Esophagus muscularis mucosa (tissue), 4 donors: ENCODE measurements around the gene RFX3. TPM values are rescaled to one million over a fixed set of nuclear protein-coding genes. Genes with fewer than 3 reads are reported as not detected.

Experiments used
- DNase-seq: peaks from one replicate; pipeline ENCODE4 v3.0.0-alpha.2; 2017; ENCODE audit errors: extremely low spot score
- H3K27ac ChIP-seq, 4 donors: fragments of 200-600 bp; sonication (generic); replicated peaks in 1 of 4; 1 replicate in 3 of 4; 2 replicates in 1 of 4; pipeline ENCODE4 v1.5.1; 2016 to 2019; ENCODE audit warnings: mild to moderate bottlenecking in 1 of 4
- H3K27me3 ChIP-seq, 4 donors: fragments of 200-600 bp; sonication (generic); one replicate each; pipeline versions ENCODE4 v1.5.1 to v1.6.0; 2016 to 2019
- H3K36me3 ChIP-seq, 4 donors: fragments of 200-600 bp; sonication (generic); one replicate each; pipeline ENCODE4 v1.5.1; 2016 to 2019
- H3K4me1 ChIP-seq, 4 donors: fragments of 200-600 bp; sonication (generic); one replicate each; pipeline ENCODE4 v1.5.1; 2016 to 2019
- H3K4me3 ChIP-seq, 4 donors: fragments of 200-600 bp; sonication (generic); 1 replicate in 2 of 4; 2 replicates in 2 of 4; pipeline ENCODE4 v1.5.1; 2016 to 2019; ENCODE audit warnings: mild to moderate bottlenecking in 4 of 4, moderate library complexity in 1 of 4
- H3K9me3 ChIP-seq, 4 donors: fragments of 200-600 bp; sonication (generic); 1 replicate in 3 of 4; 2 replicates in 1 of 4; pipeline ENCODE4 v1.5.1; 2016 to 2019
- CTCF ChIP-seq, 3 experiments: fragments of 200-600 bp in 2 of 3; fragments of 450-650 bp in 1 of 3; sonication (generic) in 2 of 3; IDR thresholded peaks; one replicate each; pipeline ENCODE4 v1.5.1; 2017 to 2019; ENCODE audit warnings: antibody characterized with exemption in 3 of 3, mild to moderate bottlenecking in 2 of 3, moderate library complexity in 1 of 3
- EP300 ChIP-seq: sonication (generic); formaldehyde crosslinking; IDR thresholded peaks from one replicate; pipeline ENCODE4 v1.6.1; 2017; ENCODE audit warnings: antibody characterized with exemption
- POLR2A ChIP-seq: fragments of 450-650 bp; IDR thresholded peaks from one replicate; pipeline ENCODE4 v1.6.1; 2017; ENCODE audit warnings: antibody characterized with exemption, moderate library complexity, mild to moderate bottlenecking, low read depth
- POLR2AphosphoS5 ChIP-seq, 2 donors: sonication (generic); formaldehyde crosslinking; IDR thresholded peaks; one replicate each; pipeline ENCODE4 v1.6.1; 2017; ENCODE audit warnings: antibody characterized with exemption in 2 of 2
- WGBS: methylation state at CpG from one replicate; pipeline ENCODE4 v1.1.5; 2018; 5-methylcytosine and 5-hydroxymethylcytosine counted together
- intact Hi-C: fragments of 100-400 bp; cut with DNase I; formaldehyde crosslinking; loops from one replicate; pipeline ENCODE4 v1.15.1; 2023
- total RNA-seq, 4 donors: library from RNA; depleted of rRNA; stranded (reverse); fragments of >200 nt; gene quantifications; one replicate each; pipeline versions ENCODE4 v1.1.0 to v1.2.1, GENCODE V29; 2016

RFX3 gene
- total RNA-seq, 4 donors from 2014 or later, result 4.5 to 7.9 (median 5.5) TPM

- intact Hi-C loops, result loop anchor here (5.0 kb wide), 2 partner anchors 307 to 322 kb away; no protein-coding TSS in a partner anchor
- 90% methylated on average over 4 of the region's 4 CpGs for WGBS
Measured at GRCh38 chr9:3179711-3180110, 346.1 kb downstream of the RFX3 start.

GRCh38 chr9:3177936-3178335 is 347.9 kb downstream of the RFX3 start:
- TF ChIP-seq POLR2A, result no peak
- no peak for TF ChIP-seq EP300
- TF ChIP-seq CTCF (IDR thresholded peaks at IDR 0.05), result no peak
- TF ChIP-seq POLR2AphosphoS5 (IDR thresholded peaks at IDR 0.05), result no peak
- H3K27ac ChIP-seq, result no peak overlapping the region
- WGBS, result 76% methylated on average over 1 of the region's 1 CpG
- peaks cover 2 to 15% (median 14%) of the 10 kb centered on the region in 4 donors for H3K4me1 ChIP-seq
- no peaks in the 10 kb centered on the region for H3K9me3 ChIP-seq
- no peak overlapping the region for H3K4me3 ChIP-seq
- no peak for DNase-seq
- intact Hi-C loops, result no loop called here
- no peaks in the 10 kb centered on the region for H3K36me3 ChIP-seq
- peaks cover 0 to 18% (median 0%) of the 10 kb centered on the region in 4 donors for H3K27me3 ChIP-seq

More at GRCh38 chr9:3179711-3180110, 346.1 kb downstream of the RFX3 start:
- TF ChIP-seq EP300 (no peak), POLR2AphosphoS5 (IDR thresholded peaks at IDR 0.05) (no peak), CTCF (IDR thresholded peaks at IDR 0.05) (no peak), POLR2A (no peak)
- DNase-seq, result no peak
- H3K36me3 ChIP-seq, result no peaks in the 10 kb centered on the region
- H3K27me3 ChIP-seq, result peaks cover 0 to 18% (median 0%) of the 10 kb centered on the region in 4 donors
- no peak overlapping the region for H3K27ac ChIP-seq
- H3K9me3 ChIP-seq, result no peaks in the 10 kb centered on the region
- H3K4me3 ChIP-seq, result no peak overlapping the region
- peaks cover 2 to 15% (median 14%) of the 10 kb centered on the region in 4 donors for H3K4me1 ChIP-seq

- peak; percentile 60 for DNase-seq
Measured at GRCh38 chr9:3177146-3177761, 348.5 kb downstream of the RFX3 start.

GRCh38 chr9:3173374-3173773 is 352.4 kb downstream of the RFX3 start:
- H3K27ac ChIP-seq, result no peak overlapping the region

More at GRCh38 chr9:3177146-3177761, 348.5 kb downstream of the RFX3 start:
- 80% methylated on average over 4 of the region's 4 CpGs for WGBS
- H3K9me3 ChIP-seq, result no peaks in the 10 kb centered on the region
- TF ChIP-seq CTCF (IDR thresholded peaks at IDR 0.05) (no peak), POLR2AphosphoS5 (IDR thresholded peaks at IDR 0.05) (no peak), EP300 (no peak), POLR2A (no peak)
- H3K27ac ChIP-seq, result no peak overlapping the region
- peaks cover 0 to 18% (median 0%) of the 10 kb centered on the region in 4 donors for H3K27me3 ChIP-seq
- H3K36me3 ChIP-seq, result no peaks in the 10 kb centered on the region
- intact Hi-C loops, result no loop called here
- H3K4me3 ChIP-seq, result no peak overlapping the region
- peaks cover 2 to 15% (median 14%) of the 10 kb centered on the region in 4 donors for H3K4me1 ChIP-seq

More at GRCh38 chr9:3173374-3173773, 352.4 kb downstream of the RFX3 start:
- Histone ChIP-seq H3K4me3 (no peak overlapping the region), H3K4me1 (no peaks in the 10 kb centered on the region), H3K36me3 (no peaks in the 10 kb centered on the region), H3K27me3 (no peaks in the 10 kb centered on the region), H3K9me3 (no peaks in the 10 kb centered on the region)
- WGBS, result 77% methylated on average over 4 of the region's 4 CpGs
- DNase-seq, result no peak
- intact Hi-C loops, result no loop called here
- TF ChIP-seq POLR2AphosphoS5 (IDR thresholded peaks at IDR 0.05) (no peak), CTCF (IDR thresholded peaks at IDR 0.05) (no peak), EP300 (no peak), POLR2A (no peak)
